ENCODE measurements around the gene DHRS7B. TPM values are rescaled to one million over a fixed set of nuclear protein-coding genes. Genes with fewer than 3 reads are reported as not detected.
"Not testable (repeated sequence)": the region's sequence is repeated elsewhere in the genome, so short reads cannot be mapped to it uniquely, and the experiment has no call there.

DHRS7B gene
- total RNA-seq, 1 donor from 2014 or later: 21.6 TPM

- no peak overlapping the region for H3K27ac Mint-ChIP-seq
- no peaks in the 10 kb centered on the region for H3K9me3 Mint-ChIP-seq
- Histone ChIP-seq H4K20me1 (ENCODE audit: low read depth) (peaks cover 4% of the 10 kb centered on the region), H3K27me3 (no peaks in the 10 kb centered on the region), H3K9me3 (ENCODE audit: low read depth) (no peaks in the 10 kb centered on the region), H3K27ac (no peak overlapping the region), H3K79me2 (ENCODE audit: low read depth) (no peaks in the 10 kb centered on the region), H3F3A (ENCODE audit: low read depth) (no peaks in the 10 kb centered on the region), H3K4me2 (no peak overlapping the region), H3K4me1 (no peaks in the 10 kb centered on the region), H3K36me3 (no peaks in the 10 kb centered on the region), H3K4me3 (no peak overlapping the region), H2AFZ (replicated peaks) (no peak overlapping the region), H3K9ac (no peak overlapping the region)
- H3K36me3 Mint-ChIP-seq: peaks cover 20% of the 10 kb centered on the region
- no peak overlapping the region for H3K4me3 Mint-ChIP-seq
- H3K27me3 Mint-ChIP-seq (ENCODE audit: insufficient read depth, low read depth): peaks cover 2% of the 10 kb centered on the region
- DNase-seq (ENCODE audit: low spot score): no peak
- TF ChIP-seq CTCF (IDR thresholded peaks at IDR 0.05) (no peak), EZH2 (IDR thresholded peaks at IDR 0.05) (no peak), EZH2phosphoT487 (IDR thresholded peaks at IDR 0.05) (no peak)
- H3K4me1 Mint-ChIP-seq: no peaks in the 10 kb centered on the region
Observed at GRCh38 chr17:21191698-21192097, 64.9 kb downstream of the DHRS7B start.

GRCh38 chr17:21192414-21192813, 65.7 kb downstream of the DHRS7B start:
- not testable (repeated sequence) for H3F3A ChIP-seq (ENCODE audit: low read depth); H3K9me3 ChIP-seq (ENCODE audit: low read depth); H3K79me2 ChIP-seq (ENCODE audit: low read depth); H3K4me1 ChIP-seq; H3K9me3 Mint-ChIP-seq; H3K27me3 ChIP-seq; H3K27ac Mint-ChIP-seq; DNase-seq (ENCODE audit: low spot score); H3K4me1 Mint-ChIP-seq; H3K27ac ChIP-seq; H3K4me3 Mint-ChIP-seq; H3K36me3 ChIP-seq; H3K4me2 ChIP-seq; H3K4me3 ChIP-seq; H3K9ac ChIP-seq; H3K27me3 Mint-ChIP-seq (ENCODE audit: insufficient read depth, low read depth); H2AFZ ChIP-seq (replicated peaks)
- peaks cover 11% of the 10 kb centered on the region for H4K20me1 ChIP-seq (ENCODE audit: low read depth)
- H3K36me3 Mint-ChIP-seq: peaks cover 25% of the 10 kb centered on the region

GRCh38 chr17:21193031-21193430, 66.3 kb downstream of the DHRS7B start:
- Mint-ChIP-seq H3K27ac (no peak overlapping the region), H3K9me3 (no peaks in the 10 kb centered on the region), H3K36me3 (peaks cover 30% of the 10 kb centered on the region), H3K4me1 (no peaks in the 10 kb centered on the region), H3K27me3 (ENCODE audit: insufficient read depth, low read depth) (peaks cover 2% of the 10 kb centered on the region), H3K4me3 (no peak overlapping the region)
- H3K4me2 ChIP-seq: no peak overlapping the region
- no peaks in the 10 kb centered on the region for H3F3A ChIP-seq (ENCODE audit: low read depth)
- no peak overlapping the region for H3K4me3 ChIP-seq
- no peak for DNase-seq (ENCODE audit: low spot score)
- H3K4me1 ChIP-seq: no peaks in the 10 kb centered on the region
- no peak overlapping the region for H2AFZ ChIP-seq (replicated peaks)
- no peaks in the 10 kb centered on the region for H3K27me3 ChIP-seq
- no peak overlapping the region for H3K27ac ChIP-seq
- H3K9me3 ChIP-seq (ENCODE audit: low read depth): no peaks in the 10 kb centered on the region
- peaks cover 17% of the 10 kb centered on the region for H4K20me1 ChIP-seq (ENCODE audit: low read depth)
- no peak for TF ChIP-seq CTCF (IDR thresholded peaks at IDR 0.05)
- no peak overlapping the region for H3K9ac ChIP-seq
- H3K36me3 ChIP-seq: no peaks in the 10 kb centered on the region
- peaks cover 8% of the 10 kb centered on the region for H3K79me2 ChIP-seq (ENCODE audit: low read depth)

- H3K27me3 ChIP-seq: no peaks in the 10 kb centered on the region
- no peaks in the 10 kb centered on the region for H3K9me3 ChIP-seq (ENCODE audit: low read depth)
- H4K20me1 ChIP-seq (ENCODE audit: low read depth): peaks cover 29% of the 10 kb centered on the region
- no peak overlapping the region for H3K4me3 ChIP-seq
- no peak overlapping the region for H3K9ac ChIP-seq
- peaks cover 7% of the 10 kb centered on the region for H3K27me3 Mint-ChIP-seq (ENCODE audit: insufficient read depth, low read depth)
- peaks cover 2% of the 10 kb centered on the region for H3K4me1 Mint-ChIP-seq
- no peaks in the 10 kb centered on the region for H3K9me3 Mint-ChIP-seq
- peaks cover 20% of the 10 kb centered on the region for H3K79me2 ChIP-seq (ENCODE audit: low read depth)
- TF ChIP-seq EZH2phosphoT487 (IDR thresholded peaks at IDR 0.05) (no peak), CTCF (IDR thresholded peaks at IDR 0.05) (no peak), EZH2 (IDR thresholded peaks at IDR 0.05) (no peak)
- H3K4me2 ChIP-seq: no peak overlapping the region
- H3K36me3 Mint-ChIP-seq: peaks cover 38% of the 10 kb centered on the region
- H3F3A ChIP-seq (ENCODE audit: low read depth): no peaks in the 10 kb centered on the region
- no peak overlapping the region for H3K27ac Mint-ChIP-seq
- no peak overlapping the region for H3K4me3 Mint-ChIP-seq
- DNase-seq (ENCODE audit: low spot score): no peak
- H3K27ac ChIP-seq: no peak overlapping the region
- no peaks in the 10 kb centered on the region for H3K4me1 ChIP-seq
- H3K36me3 ChIP-seq: no peaks in the 10 kb centered on the region
- H2AFZ ChIP-seq (replicated peaks): no peak overlapping the region
Observed at GRCh38 chr17:21194226-21194625, 67.5 kb downstream of the DHRS7B start.

Data from neural progenitor cell (in vitro differentiated cells).